H9 (cell line): ENCODE results near the gene UBALD2. TPM values are rescaled to one million over a fixed set of nuclear protein-coding genes. Genes with fewer than 3 reads are reported as not detected.

Experiments
- DNase-seq: peaks from one replicate; pipeline ENCODE4 v3.0.0-alpha.2; 2017
- H2AFZ ChIP-seq: one replicate; pipeline ENCODE4 v1.6.1; 2013; ENCODE audit warnings: mild to moderate bottlenecking, low read length, control low read depth, moderate library complexity
- H2AK5ac ChIP-seq: 2 replicates; pipeline ENCODE4 v1.6.1; 2013; ENCODE audit warnings: low read length, control low read depth, mixed read lengths; ENCODE audit not compliant: insufficient read length
- H2BK120ac ChIP-seq: one replicate; pipeline ENCODE4 v1.6.1; 2013; ENCODE audit warnings: low read depth, mild to moderate bottlenecking, low read length, control low read depth, inconsistent platforms; ENCODE audit not compliant: poor library complexity, severe bottlenecking
- H2BK12ac ChIP-seq: 2 replicates; pipeline ENCODE4 v1.6.1; 2013; ENCODE audit warnings: low read length, control low read depth, mixed read lengths, low read depth; ENCODE audit not compliant: insufficient read length
- H2BK15ac ChIP-seq: 2 replicates; pipeline ENCODE4 v1.6.1; 2013; ENCODE audit warnings: low read depth, low read length, control low read depth
- H2BK20ac ChIP-seq: one replicate; pipeline ENCODE4 v1.6.1; 2013; ENCODE audit warnings: low read depth, mild to moderate bottlenecking, low read length, control low read depth, inconsistent platforms; ENCODE audit not compliant: poor library complexity, severe bottlenecking
- H2BK5ac ChIP-seq: 2 replicates; pipeline ENCODE4 v1.6.1; 2013; ENCODE audit warnings: low read length, control low read depth, mixed read lengths; ENCODE audit not compliant: insufficient read length
- H3K14ac ChIP-seq: 2 replicates; pipeline ENCODE4 v1.6.1; 2013; ENCODE audit warnings: low read length, control low read depth; ENCODE audit not compliant: insufficient read depth
- H3K18ac ChIP-seq: 2 replicates; pipeline ENCODE4 v1.6.1; 2013; ENCODE audit warnings: low read depth, mild to moderate bottlenecking, mixed read lengths, low read length, control low read depth; ENCODE audit not compliant: insufficient read length
- H3K23ac ChIP-seq: 2 replicates; pipeline ENCODE4 v1.6.1; 2013; ENCODE audit warnings: low read length, control low read depth, mixed read lengths, low read depth; ENCODE audit not compliant: insufficient read length
- H3K23me2 ChIP-seq: 2 replicates; pipeline ENCODE4 v1.6.1; 2013; ENCODE audit warnings: low read depth, mild to moderate bottlenecking, mixed read lengths, low read length, control low read depth; ENCODE audit not compliant: insufficient read length, poor library complexity, severe bottlenecking
- H3K27ac ChIP-seq: 2 replicates; pipeline ENCODE4 v1.5.1; 2013; ENCODE audit warnings: low read length, control low read depth, mixed read lengths, low read depth; ENCODE audit not compliant: insufficient read length
- H3K27me3 ChIP-seq: 2 replicates; pipeline ENCODE4 v1.6.1; 2013; ENCODE audit warnings: low read length, control low read depth, inconsistent platforms; ENCODE audit not compliant: insufficient read depth
- H3K4ac ChIP-seq: 2 replicates; pipeline ENCODE4 v1.6.1; 2013; ENCODE audit warnings: low read depth, mild to moderate bottlenecking, control low read depth, inconsistent platforms, low read length, moderate library complexity
- H3K4me1 ChIP-seq: 2 replicates; pipeline ENCODE4 v1.6.1; 2013; ENCODE audit warnings: low read length, control low read depth, inconsistent platforms; ENCODE audit not compliant: insufficient read depth
- H3K4me2 ChIP-seq: 2 replicates; pipeline ENCODE4 v1.6.1; 2013; ENCODE audit warnings: low read length, control low read depth, mixed read lengths; ENCODE audit not compliant: insufficient read length, insufficient read depth
- H3K56ac ChIP-seq: 2 replicates; pipeline ENCODE4 v1.6.1; 2013; ENCODE audit warnings: low read depth, mild to moderate bottlenecking, mixed read lengths, low read length, control low read depth; ENCODE audit not compliant: insufficient read length
- H3K79me1 ChIP-seq: 2 replicates; pipeline ENCODE4 v1.6.1; 2013; ENCODE audit warnings: low read depth, mild to moderate bottlenecking, moderate library complexity, low read length, control low read depth, inconsistent platforms; ENCODE audit not compliant: insufficient read depth, poor library complexity, severe bottlenecking
- H3K79me2 ChIP-seq: 2 replicates; pipeline ENCODE4 v1.6.1; 2013; ENCODE audit warnings: low read length, control low read depth, inconsistent platforms; ENCODE audit not compliant: insufficient read depth
- H3K9ac ChIP-seq: 2 replicates; pipeline ENCODE4 v1.6.1; 2013; ENCODE audit warnings: low read length, control low read depth, mixed read lengths; ENCODE audit not compliant: insufficient read length; ENCODE audit errors: extremely low read depth
- H3K9me3 ChIP-seq: one replicate; pipeline ENCODE4 v1.6.1; 2013; ENCODE audit warnings: low read depth, low read length, inconsistent platforms; ENCODE audit not compliant: control insufficient read depth
- H3T11ph ChIP-seq: one replicate; pipeline ENCODE4 v1.6.1; 2013; ENCODE audit warnings: mild to moderate bottlenecking, low read length, control low read depth, inconsistent platforms
- H4K20me1 ChIP-seq: one replicate; pipeline ENCODE4 v1.6.1; 2013; ENCODE audit not compliant: control insufficient read depth, insufficient read length, insufficient read depth
- H4K5ac ChIP-seq: 2 replicates; pipeline ENCODE4 v1.6.1; 2013; ENCODE audit warnings: low read depth, mild to moderate bottlenecking, mixed read lengths, low read length, control low read depth; ENCODE audit not compliant: insufficient read length
- H4K8ac ChIP-seq: replicated peaks from 2 replicates; pipeline ENCODE4 v1.6.1; 2013; ENCODE audit warnings: low read length, control low read depth, mixed read lengths, low read depth; ENCODE audit not compliant: insufficient read length
- H4K91ac ChIP-seq: 2 replicates; pipeline ENCODE4 v1.6.1; 2013; ENCODE audit warnings: low read depth, mild to moderate bottlenecking, moderate library complexity, mixed read lengths, low read length, control low read depth; ENCODE audit not compliant: insufficient read length
- H3K27ac Mint-ChIP-seq, 3 experiments: 2 replicates in 2 of 3; 3 replicates in 1 of 3; pipeline ENCODE4 v1.8.0; 2020 to 2021; ENCODE audit warnings: mixed read lengths in 3 of 3, mild to moderate bottlenecking in 1 of 3, moderate library complexity in 1 of 3
- H3K27me3 Mint-ChIP-seq: 2 replicates; pipeline ENCODE4 v1.8.0; 2021; ENCODE audit warnings: low read depth, mild to moderate bottlenecking, moderate library complexity, mixed read lengths
- H3K36me3 Mint-ChIP-seq, 3 experiments: 2 replicates in 2 of 3; 3 replicates in 1 of 3; pipeline ENCODE4 v1.8.0; 2020 to 2021; ENCODE audit warnings: low read depth in 3 of 3, mixed read lengths in 3 of 3; ENCODE audit not compliant: insufficient read depth in 1 of 3
- H3K4me1 Mint-ChIP-seq, 2 experiments: 2 replicates each; pipeline ENCODE4 v1.8.0; 2020; ENCODE audit warnings: mixed read lengths in 2 of 2
- H3K4me3 Mint-ChIP-seq, 2 experiments: 2 replicates in 1 of 2; 3 replicates in 1 of 2; pipeline ENCODE4 v1.8.0; 2020 to 2021; ENCODE audit warnings: mild to moderate bottlenecking in 2 of 2, mixed read lengths in 2 of 2, moderate library complexity in 1 of 2
- H3K9me3 Mint-ChIP-seq, 2 experiments: 2 replicates in 1 of 2; 3 replicates in 1 of 2; pipeline ENCODE4 v1.8.0; 2020; ENCODE audit warnings: mild to moderate bottlenecking in 2 of 2, mixed read lengths in 2 of 2, moderate library complexity in 1 of 2
- WGBS: extraction: QIAGEN DNeasy Blood & Tissue Kit; methylation state at CpG from one replicate; pipeline ENCODE4 v1.1.7; 2013; ENCODE audit warnings: missing lambda C conversion rate, low lambda C conversion rate, mixed read lengths; ENCODE audit not compliant: insufficient read length; ENCODE audit errors: extremely low coverage; 5-methylcytosine and 5-hydroxymethylcytosine counted together
- total RNA-seq: library from RNA; stranded (reverse); gene quantifications from 2 replicates; pipeline ENCODE4 v1.2.1, GENCODE V29; 2021
- TF ChIP-seq, protein P1 (sequence below): fragments of 200-600 bp; sonication (generic); conservative IDR thresholded peaks from 3 replicates; pipeline ENCODE4 v1.8.0; 2021; ENCODE audit warnings: antibody characterized with exemption, mild to moderate bottlenecking

Gene UBALD2
- total RNA-seq, 1 experiment from 2014 or later, result 25.8 TPM

DNA sequence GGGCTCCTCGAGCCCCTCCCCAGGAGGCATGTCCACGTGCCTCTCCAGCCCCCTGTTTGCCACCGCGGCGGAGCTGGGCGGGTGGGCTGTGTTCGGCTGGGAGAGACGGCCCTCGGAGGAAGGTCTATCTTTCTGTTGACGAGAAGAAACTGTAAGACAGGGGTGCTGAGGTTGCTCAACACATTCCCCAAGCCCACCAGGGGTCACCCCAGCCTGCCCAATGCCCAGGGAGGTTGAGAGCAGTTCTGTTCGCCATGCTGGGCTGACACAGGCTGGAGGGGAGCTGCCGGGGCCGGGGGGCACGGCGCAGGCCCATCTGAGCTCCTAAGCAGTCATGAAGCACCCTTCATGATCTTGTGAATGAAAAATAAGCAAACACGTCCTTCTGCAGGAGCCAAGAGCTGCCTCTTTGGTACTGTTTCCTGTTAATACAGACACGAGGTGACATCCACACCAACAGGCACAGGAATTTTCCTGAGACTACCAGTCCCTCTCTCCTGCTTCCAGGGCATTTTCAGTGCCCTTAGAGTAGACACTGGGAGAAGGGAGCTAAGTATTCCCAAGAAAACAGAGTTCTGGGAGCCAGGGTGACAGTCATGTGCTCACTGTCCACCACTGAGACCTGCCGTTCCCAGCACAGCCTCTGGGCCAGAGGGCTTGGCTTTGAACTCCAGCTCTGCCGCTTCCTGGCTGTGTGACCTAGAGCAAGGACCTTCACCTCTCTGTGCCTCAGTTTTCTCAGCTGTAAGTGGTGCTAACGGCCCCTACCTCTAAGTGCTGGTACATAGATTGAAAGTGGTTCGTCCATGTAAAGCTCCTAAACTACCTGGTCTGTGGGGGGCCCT, 9.2 kb downstream of the UBALD2 start:
- Mint-ChIP-seq H3K27me3 (peaks cover 1% of the 10 kb centered on the region; the same call in 1 of the 2 replicates), H3K36me3 (peaks cover 0 to 7% (median 2%) of the 10 kb centered on the region in 3 experiments; a peak in 3 of 7 replicates), H3K4me1 (peaks cover 18 to 38% of the 10 kb centered on the region in 2 experiments), H3K4me3 (no peak overlapping the region), H3K9me3 (no peaks in the 10 kb centered on the region), H3K27ac (no peak overlapping the region)
- Histone ChIP-seq H2BK120ac (no peak overlapping the region), H3K9me3 (no peaks in the 10 kb centered on the region), H3K23ac (no peak overlapping the region), H2AFZ (no peak overlapping the region), H3K27me3 (no peaks in the 10 kb centered on the region), H3K56ac (no peak overlapping the region), H2BK12ac (no peak overlapping the region), H2BK5ac (no peak overlapping the region), H3K27ac (no peak overlapping the region), H4K91ac (no peak overlapping the region), H2BK15ac (no peak overlapping the region), H4K20me1 (no peaks in the 10 kb centered on the region), H3K18ac (no peak overlapping the region), H3K23me2 (no peaks in the 10 kb centered on the region), H3K9ac (no peak overlapping the region), H2AK5ac (no peak overlapping the region), H3T11ph (no peak overlapping the region), H3K14ac (no peak overlapping the region), H2BK20ac (no peak overlapping the region), H3K4me1 (no peaks in the 10 kb centered on the region; the same call in 1 of the 2 replicates), H3K4me2 (no peak overlapping the region), H4K8ac (no peak overlapping the region), H3K79me2 (no peaks in the 10 kb centered on the region), H3K4ac (no peak overlapping the region), H3K79me1 (no peaks in the 10 kb centered on the region), H4K5ac (no peak overlapping the region)
- TF ChIP-seq, protein P1, sequence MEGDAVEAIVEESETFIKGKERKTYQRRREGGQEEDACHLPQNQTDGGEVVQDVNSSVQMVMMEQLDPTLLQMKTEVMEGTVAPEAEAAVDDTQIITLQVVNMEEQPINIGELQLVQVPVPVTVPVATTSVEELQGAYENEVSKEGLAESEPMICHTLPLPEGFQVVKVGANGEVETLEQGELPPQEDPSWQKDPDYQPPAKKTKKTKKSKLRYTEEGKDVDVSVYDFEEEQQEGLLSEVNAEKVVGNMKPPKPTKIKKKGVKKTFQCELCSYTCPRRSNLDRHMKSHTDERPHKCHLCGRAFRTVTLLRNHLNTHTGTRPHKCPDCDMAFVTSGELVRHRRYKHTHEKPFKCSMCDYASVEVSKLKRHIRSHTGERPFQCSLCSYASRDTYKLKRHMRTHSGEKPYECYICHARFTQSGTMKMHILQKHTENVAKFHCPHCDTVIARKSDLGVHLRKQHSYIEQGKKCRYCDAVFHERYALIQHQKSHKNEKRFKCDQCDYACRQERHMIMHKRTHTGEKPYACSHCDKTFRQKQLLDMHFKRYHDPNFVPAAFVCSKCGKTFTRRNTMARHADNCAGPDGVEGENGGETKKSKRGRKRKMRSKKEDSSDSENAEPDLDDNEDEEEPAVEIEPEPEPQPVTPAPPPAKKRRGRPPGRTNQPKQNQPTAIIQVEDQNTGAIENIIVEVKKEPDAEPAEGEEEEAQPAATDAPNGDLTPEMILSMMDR, result no peak
- no CpG with 5 or more reads among the region's 21 CpGs for WGBS
- DNase-seq, result no peak
